ENCODE measurements around the gene ABCC9.

DNA sequence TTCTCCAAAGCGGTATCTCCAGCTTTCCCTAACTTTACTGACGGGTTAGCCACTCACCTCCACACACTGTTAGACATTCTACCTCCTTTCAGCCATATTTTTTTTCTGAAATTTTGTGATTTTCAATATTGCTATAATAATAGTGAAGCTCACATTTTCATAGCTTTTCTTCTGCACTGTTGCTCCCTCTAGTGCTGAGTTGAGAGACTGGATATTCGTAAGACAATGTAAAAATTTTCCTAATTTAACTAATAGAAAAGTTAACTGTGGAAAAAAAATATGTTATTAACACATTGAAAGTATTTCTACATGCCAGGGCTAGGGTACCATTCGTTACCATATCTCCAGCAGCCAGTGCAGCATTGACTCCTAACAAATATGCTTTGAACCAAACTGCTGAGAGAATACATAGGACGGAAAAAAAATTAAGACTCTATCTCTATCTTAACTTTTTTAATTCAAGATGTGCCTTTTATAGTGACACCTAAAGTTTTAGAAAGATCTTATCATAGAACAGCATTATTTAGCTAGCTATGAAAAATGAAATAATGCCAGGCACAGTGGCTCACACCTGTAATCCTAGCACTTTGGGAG, 48.7 kb upstream of the ABCC9 start:
- TF ChIP-seq, protein P1, sequence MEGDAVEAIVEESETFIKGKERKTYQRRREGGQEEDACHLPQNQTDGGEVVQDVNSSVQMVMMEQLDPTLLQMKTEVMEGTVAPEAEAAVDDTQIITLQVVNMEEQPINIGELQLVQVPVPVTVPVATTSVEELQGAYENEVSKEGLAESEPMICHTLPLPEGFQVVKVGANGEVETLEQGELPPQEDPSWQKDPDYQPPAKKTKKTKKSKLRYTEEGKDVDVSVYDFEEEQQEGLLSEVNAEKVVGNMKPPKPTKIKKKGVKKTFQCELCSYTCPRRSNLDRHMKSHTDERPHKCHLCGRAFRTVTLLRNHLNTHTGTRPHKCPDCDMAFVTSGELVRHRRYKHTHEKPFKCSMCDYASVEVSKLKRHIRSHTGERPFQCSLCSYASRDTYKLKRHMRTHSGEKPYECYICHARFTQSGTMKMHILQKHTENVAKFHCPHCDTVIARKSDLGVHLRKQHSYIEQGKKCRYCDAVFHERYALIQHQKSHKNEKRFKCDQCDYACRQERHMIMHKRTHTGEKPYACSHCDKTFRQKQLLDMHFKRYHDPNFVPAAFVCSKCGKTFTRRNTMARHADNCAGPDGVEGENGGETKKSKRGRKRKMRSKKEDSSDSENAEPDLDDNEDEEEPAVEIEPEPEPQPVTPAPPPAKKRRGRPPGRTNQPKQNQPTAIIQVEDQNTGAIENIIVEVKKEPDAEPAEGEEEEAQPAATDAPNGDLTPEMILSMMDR (IDR thresholded peaks at IDR 0.05; ENCODE audit: extremely low read depth in 1 of 2, insufficient read depth in 1 of 2, low read depth in 1 of 2, low read length in 2 of 2), result peak; percentile 28 to 38
- no peak for TF ChIP-seq EZH2 (IDR thresholded peaks at IDR 0.05; ENCODE audit: borderline replicate concordance, low read depth, low read length, severe bottlenecking)
- TF ChIP-seq FOS (IDR thresholded peaks at IDR 0.05; ENCODE audit: borderline replicate concordance, insufficient read depth, low read length), result no peak
